LHCN-M2 (cell line): ENCODE data around the gene IKBKG. TPM values are rescaled to one million over a fixed set of nuclear protein-coding genes. Genes with fewer than 3 reads are reported as not detected.
"Not testable (repeated sequence)": the region's sequence is repeated elsewhere in the genome, so short reads cannot be mapped to it uniquely, and the experiment has no call there.

Experiments
- DNase-seq: peaks from one replicate; pipeline ENCODE4 v3.0.0-alpha.2; 2012; ENCODE audit warnings: low read depth
- total RNA-seq: library from RNA; depleted of rRNA; stranded (reverse); fragments of >200 nt; gene quantifications from 2 replicates; pipeline ENCODE4 v1.2.3, GENCODE V29; 2014

The IKBKG gene
- total RNA-seq, 1 experiment from 2014 or later: 22.4 TPM

- no peak for DNase-seq
Observed at GRCh38 chrX:154525606-154526490, 21.6 kb upstream of the IKBKG start.

GRCh38 chrX:154526901-154527675, 20.3 kb upstream of the IKBKG start:
- peak; percentile 76 for DNase-seq

GRCh38 chrX:154529206-154529612, 18.2 kb upstream of the IKBKG start:
- peak; percentile 51 for DNase-seq

GRCh38 chrX:154530286-154530685, 17.1 kb upstream of the IKBKG start:
- DNase-seq: no peak

DNA sequence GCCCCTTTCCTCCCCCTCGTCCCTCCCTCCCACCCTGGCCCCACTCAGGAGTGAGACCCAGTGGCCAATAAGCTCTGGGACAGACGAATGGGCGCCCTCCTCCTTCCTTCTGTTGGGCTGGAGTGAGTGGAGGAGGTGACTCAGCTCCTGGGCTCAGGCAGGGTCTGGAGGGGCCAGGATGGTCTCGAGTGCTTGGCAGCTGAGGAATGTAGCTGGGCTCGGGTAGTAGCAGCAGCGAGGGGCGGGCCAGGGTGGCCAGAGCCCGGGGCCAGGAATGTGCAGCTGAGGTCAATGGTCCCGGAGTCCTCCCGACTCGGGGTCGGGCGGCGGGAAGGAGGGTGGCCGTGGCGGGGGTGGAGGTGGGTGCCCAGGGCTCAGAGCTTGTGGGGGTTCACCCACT, 15.8 kb upstream of the IKBKG start:
- peak; percentile 70 for DNase-seq

DNA sequence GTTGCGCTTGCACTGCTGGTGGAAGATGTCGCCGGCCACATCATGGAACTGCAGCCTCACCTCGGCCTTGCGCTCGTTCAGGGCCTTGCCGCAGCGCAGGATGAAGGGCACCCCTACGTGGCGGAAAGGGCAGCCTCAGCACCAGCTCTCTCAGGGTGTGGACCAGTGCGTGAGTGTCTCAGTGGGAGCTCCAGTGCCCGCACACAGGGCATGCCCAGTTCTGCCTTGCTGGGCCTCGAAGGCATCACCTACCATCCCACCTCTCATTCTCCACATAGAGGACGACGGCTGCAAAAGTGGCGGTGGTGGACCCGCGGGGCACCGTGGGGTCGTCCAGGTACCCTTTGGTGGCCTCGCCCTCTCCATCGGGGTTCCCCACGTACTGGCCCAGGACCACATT, 14.7 kb upstream of the IKBKG start:
- DNase-seq: no peak

- DNase-seq: peak; percentile 74
Observed at GRCh38 chrX:154534526-154535322, 12.7 kb upstream of the IKBKG start.

DNA sequence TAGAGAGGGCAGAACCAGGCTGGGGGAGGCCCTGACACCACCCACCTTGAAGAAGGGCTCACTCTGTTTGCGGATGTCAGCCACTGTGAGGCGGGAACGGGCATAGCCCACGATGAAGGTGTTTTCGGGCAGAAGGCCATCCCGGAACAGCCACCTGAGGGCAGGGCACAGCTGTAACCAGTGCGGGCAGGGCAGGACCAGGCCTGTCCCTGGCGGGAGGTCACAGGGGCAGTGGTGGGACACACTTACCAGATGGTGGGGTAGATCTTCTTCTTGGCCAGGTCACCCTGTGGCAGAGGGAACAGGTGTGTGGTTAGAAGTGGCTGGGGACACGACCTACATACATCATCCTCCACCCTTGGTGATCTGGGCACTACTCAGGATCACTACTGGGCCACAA, 11.5 kb upstream of the IKBKG start:
- DNase-seq: no peak

GRCh38 chrX:154539077-154539476, 8.3 kb upstream of the IKBKG start:
- no peak for DNase-seq

DNA sequence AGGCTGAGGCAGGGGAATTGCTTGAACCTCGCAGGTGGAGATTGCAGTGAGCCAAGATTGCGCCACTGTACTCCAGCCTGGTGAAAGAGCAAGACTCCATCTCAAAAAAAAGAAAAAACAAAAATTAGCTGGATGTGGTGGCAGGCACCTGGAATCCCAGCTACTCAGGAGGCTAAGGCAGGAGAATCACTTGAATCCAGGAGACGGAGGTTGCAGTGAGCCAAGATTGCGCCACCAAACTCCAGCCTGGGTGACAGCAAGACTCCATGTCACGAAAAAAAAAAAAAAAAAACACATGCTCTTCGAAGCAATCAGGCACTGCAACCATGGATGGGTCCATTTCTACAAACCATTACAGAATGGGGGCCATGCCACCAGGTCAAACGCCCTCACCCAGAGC, 7.1 kb upstream of the IKBKG start:
- DNase-seq: not testable (repeated sequence)

DNA sequence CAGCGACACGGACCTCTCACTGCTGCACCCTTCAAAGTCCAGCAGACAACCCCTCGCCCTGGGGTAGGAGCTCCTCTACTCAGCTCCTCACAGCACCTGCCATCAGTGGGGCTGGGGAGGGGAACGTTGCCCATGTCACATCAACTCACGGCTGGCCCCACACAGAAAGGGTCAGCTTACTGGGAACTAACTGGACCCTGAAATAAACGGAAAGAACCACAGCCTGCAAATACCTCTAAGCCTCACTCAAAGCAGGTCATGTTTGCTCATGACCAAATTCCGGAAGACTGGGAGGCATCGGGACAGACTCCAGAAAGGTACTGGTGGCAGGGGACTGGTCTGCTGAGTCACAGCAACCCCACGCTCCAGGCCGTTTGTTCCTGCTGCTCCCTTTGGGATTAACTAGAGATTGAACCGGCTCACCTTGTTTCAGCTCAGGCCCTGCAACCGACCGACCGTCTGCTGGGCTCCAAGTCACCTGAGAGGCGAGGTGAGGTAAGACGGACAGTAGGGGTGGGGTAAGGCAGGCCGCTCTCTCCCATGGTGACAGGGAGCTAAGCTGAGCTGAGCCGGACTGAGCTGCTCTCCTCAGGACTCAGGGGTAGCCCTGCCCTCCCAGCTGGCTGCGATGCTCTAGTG, 6.4 kb upstream of the IKBKG start:
- no peak for DNase-seq

DNA sequence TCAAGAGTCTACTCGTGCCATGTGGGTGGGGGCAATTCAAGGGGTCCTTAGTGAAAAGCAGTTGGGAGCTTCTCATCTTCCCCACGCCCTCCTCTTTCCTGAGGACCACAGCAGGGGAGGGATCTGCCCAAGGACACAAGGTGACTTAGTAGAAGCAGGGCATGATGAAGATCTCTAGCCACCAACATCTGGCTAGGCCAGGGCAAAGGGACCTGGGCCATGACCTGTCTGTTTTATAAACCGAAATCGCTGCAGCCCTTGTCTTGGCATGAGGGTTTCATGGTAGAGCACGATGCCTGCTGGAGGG, 5.9 kb upstream of the IKBKG start:
- no peak for DNase-seq

DNA sequence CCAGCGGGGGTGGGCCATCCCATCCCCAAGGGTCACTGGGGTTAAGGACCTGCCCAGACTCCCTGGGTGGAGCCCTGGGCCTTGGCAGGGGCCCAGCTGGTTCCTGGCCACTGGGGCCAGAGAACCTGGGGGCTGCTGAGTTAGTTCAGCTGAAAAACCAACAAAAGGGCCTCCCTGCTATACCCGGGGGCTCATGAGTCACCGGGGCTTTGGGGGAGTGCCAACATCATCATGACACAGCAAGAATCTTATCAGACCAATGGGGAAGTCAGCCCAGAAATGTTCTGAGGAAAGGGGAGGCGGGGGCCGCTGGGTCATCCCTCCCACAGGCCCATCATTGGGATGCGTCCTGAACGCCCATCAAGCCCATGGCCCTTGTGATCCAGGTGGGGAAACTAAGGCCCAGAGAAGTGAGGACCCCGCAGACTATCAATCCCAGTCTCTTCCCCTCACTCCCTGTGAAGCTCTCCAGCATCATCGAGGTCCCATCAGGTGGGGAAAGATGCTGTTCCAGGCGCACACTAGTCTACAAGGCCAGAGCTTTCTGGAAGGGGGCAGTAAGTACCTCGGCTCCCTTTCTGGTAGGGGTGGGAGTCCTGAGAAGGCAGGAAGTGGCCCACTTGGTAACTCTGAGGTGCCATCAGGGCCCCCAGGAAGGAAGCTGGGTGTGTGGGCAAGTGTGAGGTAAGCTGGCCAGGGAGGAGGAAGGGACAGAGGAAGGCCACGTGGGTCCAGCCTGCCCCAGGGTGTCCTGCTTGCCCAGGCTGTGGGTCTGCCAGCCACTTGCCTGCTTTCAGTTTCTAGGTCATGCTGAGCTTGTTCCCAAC, 5.3 kb upstream of the IKBKG start:
- peak; percentile 93 for DNase-seq

GRCh38 chrX:154542723-154543424, 4.5 kb upstream of the IKBKG start:
- DNase-seq: no peak

GRCh38 chrX:154545673-154546274, 1.6 kb upstream of the IKBKG start:
- DNase-seq: no peak

DNA sequence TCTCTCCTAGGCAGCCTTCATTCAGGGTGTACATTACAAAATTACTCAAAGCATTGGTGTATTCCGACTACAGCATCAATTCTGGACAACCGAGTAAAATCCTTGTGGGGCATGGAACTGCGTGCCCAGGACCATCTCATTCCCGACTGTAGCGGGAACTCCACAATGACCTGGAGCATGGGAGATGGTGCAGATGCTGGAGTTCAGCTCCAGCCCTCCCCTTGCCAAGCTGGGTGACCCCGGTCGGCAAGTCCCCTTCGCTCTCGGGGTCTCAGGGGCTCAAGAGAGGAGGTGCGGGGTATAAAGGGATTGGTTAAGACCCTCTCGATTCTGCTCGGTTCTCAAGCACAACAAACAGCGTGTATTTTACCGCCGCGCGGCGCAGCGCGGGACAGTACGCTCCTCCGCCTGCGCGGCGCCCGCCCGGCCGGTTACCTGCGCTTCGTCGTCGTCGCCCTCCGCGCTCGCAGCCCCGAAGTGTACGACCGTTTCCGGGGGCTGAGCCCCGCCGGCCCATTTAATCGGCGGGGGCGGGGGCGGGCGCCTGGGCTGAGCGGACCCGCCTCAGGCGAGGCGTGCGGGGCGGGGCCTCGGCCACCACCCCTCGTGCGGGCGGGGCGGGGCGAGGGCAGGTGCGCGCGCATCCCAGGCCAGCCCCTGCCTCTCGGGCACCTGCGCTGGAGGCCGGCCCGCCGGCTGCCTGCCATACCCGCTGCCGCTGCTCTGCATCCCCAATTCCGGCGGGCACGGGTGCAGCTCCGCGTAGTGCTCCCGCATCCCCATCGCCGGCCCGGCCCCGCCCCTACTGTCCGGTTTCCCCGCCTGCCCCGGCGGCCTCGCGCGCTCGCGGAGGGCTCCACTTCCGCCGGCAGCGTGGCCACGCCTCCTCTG, 821 bp upstream of the IKBKG start, which contains the start of gene G6PD:
Gene G6PD (minus strand): TSS at position 493 of the 891 bp plus-strand sequence. CDS start 691 bp downstream, outside the sequence.
- no peak for DNase-seq

- DNase-seq: peak; percentile 21
Observed at GRCh38 chrX:154548028-154548316, 552 bp downstream of the IKBKG start.

- DNase-seq: no peak
Observed at GRCh38 chrX:154549766-154550165, 2.3 kb downstream of the IKBKG start.
